HepG2 (cell line): ENCODE results near the gene ELANE. TPM values are rescaled to one million over a fixed set of nuclear protein-coding genes. Genes with fewer than 3 reads are reported as not detected.
A peak's percentile ranks its signal among the peaks of the same experiment; 100 is the strongest.

ENCODE experiments used
- ATAC-seq: fragments of 200-7000 bp; cut with Tn5 transposase; 3 replicates; pipeline ENCODE4 v1.9.1; 2020; ENCODE audit warnings: mild to moderate bottlenecking, moderate library complexity
- BruUV-seq: library from RNA; stranded (reverse); fragments of 400-500 nt; replicated peaks from 2 replicates; lab custom pipeline; 2021; lab: Mats Ljungman, UMichigan
- CTCF ChIA-PET: fragments of 300-600 bp; formaldehyde crosslinking; extraction: SDS; loops from one replicate; lab custom pipeline; 2021; ENCODE audit warnings: low total read pairs, inconsistent platforms, low intra/inter-chr PET ratio; lab: Yijun Ruan, JAX
- POLR2A ChIA-PET: fragments of 350-600 bp; sonication (Branson Sonifier 250); formaldehyde crosslinking; loops from one replicate; lab custom pipeline; 2020; ENCODE audit warnings: antibody characterized with exemption, inconsistent platforms; lab: Yijun Ruan, JAX
- DNase-seq: peaks from one replicate; pipeline ENCODE4 v3.0.0-alpha.2; 2015; ENCODE audit warnings: low spot score
- FAIRE-seq: peaks from 3 replicates; lab custom pipeline; 2011; peaks lifted over from hg19 to GRCh38; lab: Jason Lieb, UNC
- H2AFZ ChIP-seq: one replicate; pipeline ENCODE4 v1.6.1; 2011; ENCODE audit warnings: low read length, inconsistent platforms
- H3K27ac ChIP-seq: fragments of 300-600 bp; 3 replicates; pipeline ENCODE4 v1.8.0; 2011; ENCODE audit warnings: mixed run types, mild to moderate bottlenecking, mixed read lengths, low read length, inconsistent platforms; ENCODE audit not compliant: insufficient read depth; ENCODE audit errors: extremely low read length
- H3K27me3 ChIP-seq, 2 experiments: fragments of 200-600 bp in 1 of 2; 2 replicates in 1 of 2; 3 replicates in 1 of 2; pipeline versions ENCODE4 v1.6.0 to v1.8.0; 2011; ENCODE audit warnings: low read length in 2 of 2, mild to moderate bottlenecking in 2 of 2, moderate library complexity in 2 of 2, inconsistent platforms in 1 of 2; ENCODE audit not compliant: insufficient read depth in 2 of 2, control insufficient read depth in 1 of 2
- H3K36me3 ChIP-seq, 2 experiments: fragments of 200-600 bp in 1 of 2; replicated peaks in 1 of 2; 2 replicates in 1 of 2; 3 replicates in 1 of 2; pipeline versions ENCODE4 v1.5.1 to v1.8.0; 2011; ENCODE audit warnings: low read length in 2 of 2, inconsistent platforms in 1 of 2; ENCODE audit not compliant: insufficient read depth in 2 of 2, control insufficient read depth in 1 of 2
- H3K4me1 ChIP-seq: 2 replicates; pipeline ENCODE4 v1.5.1; 2012; ENCODE audit warnings: low read length, inconsistent platforms; ENCODE audit not compliant: insufficient read depth
- H3K4me2 ChIP-seq: 2 replicates; pipeline ENCODE4 v1.6.0; 2011; ENCODE audit warnings: low read depth, low read length, inconsistent platforms
- H3K4me3 ChIP-seq, 3 experiments: fragments of 200-600 bp in 1 of 3; sonication (generic), shearing (Covaris generic) in 1 of 3; replicated peaks in 1 of 3; 2 replicates each; pipeline ENCODE4 v1.5.1; 2011 to 2016; ENCODE audit warnings: low read length in 3 of 3, inconsistent platforms in 2 of 3, low read depth in 2 of 3, mild to moderate bottlenecking in 2 of 3, control low read depth in 1 of 3, mixed read lengths in 1 of 3; ENCODE audit not compliant: insufficient read depth in 1 of 3
- H3K79me2 ChIP-seq: one replicate; pipeline ENCODE4 v1.6.1; 2011; ENCODE audit warnings: low read length, inconsistent platforms; ENCODE audit not compliant: insufficient read depth
- H3K9ac ChIP-seq: 2 replicates; pipeline ENCODE4 v1.6.0; 2011; ENCODE audit warnings: mild to moderate bottlenecking, low read depth, low read length, inconsistent platforms; ENCODE audit not compliant: insufficient read depth
- H3K9me3 ChIP-seq: 2 replicates; pipeline ENCODE4 v1.5.1; 2012; ENCODE audit warnings: mild to moderate bottlenecking, low read length
- H4K20me1 ChIP-seq: 2 replicates; pipeline ENCODE4 v1.6.0; 2011; ENCODE audit warnings: inconsistent platforms, mild to moderate bottlenecking, low read length, moderate library complexity; ENCODE audit not compliant: insufficient read depth
- HNRNPL ChIP-seq: fragments of 200-400 bp; formaldehyde crosslinking; IDR thresholded peaks from 2 replicates; pipeline ENCODE4 v1.6.1; 2017; ENCODE audit warnings: mild to moderate bottlenecking, low read depth, low read length
- ZNF773 ChIP-seq: sonication (generic); formaldehyde crosslinking; IDR thresholded peaks from 2 replicates; pipeline ENCODE4 v1.4.0; 2020; ENCODE audit warnings: missing genetic modification reagents, borderline replicate concordance
- WGBS: methylation state at CpG from one replicate; pipeline ENCODE4 v1.1.6; 2017; ENCODE audit warnings: low lambda C conversion rate; 5-methylcytosine and 5-hydroxymethylcytosine counted together
- in situ Hi-C: cut with HindIII; loops from 2 replicates; pipeline ENCODE4 v1.10.0; 2017; ENCODE audit warnings: low pct_unique_long_range_greater_than_20kb; ENCODE audit not compliant: extremely low pct_ligation_motif_present
- intact Hi-C: fragments of 100-400 bp; cut with micrococcal nuclease; formaldehyde crosslinking; loops from one replicate; pipeline ENCODE4 v1.10.0; 2022; ENCODE audit not compliant: unreplicated experiment
- polyA plus RNA-seq, 8 experiments: library from polyadenylated mRNA; depleted of rRNA in 3 of 8; stranded (reverse) in 7 of 8; unstranded in 1 of 8; fragments of >200 nt; fragmentation: Illumina TruSeq in 4 of 8; extraction: Trizol in 4 of 8; gene quantifications; 2 replicates each; pipeline versions ENCODE4 v1.2.1 to v1.2.3, GENCODE V29; 2011 to 2016; ENCODE audit warnings: low read depth in 4 of 8, missing spikeins in 1 of 8, mixed read lengths in 1 of 8; ENCODE audit not compliant: insufficient read depth in 1 of 8
- total RNA-seq, 5 experiments: library from RNA; depleted of rRNA; stranded (reverse); fragments of >200 nt; fragmentation: Illumina TruSeq; extraction: Trizol; gene quantifications; 2 replicates each; pipeline ENCODE4 v1.2.3, GENCODE V29; 2016; ENCODE audit warnings: low read depth in 1 of 5
- TF ChIP-seq, protein P1 (sequence below): sonication (generic); formaldehyde crosslinking; IDR thresholded peaks from 2 replicates; pipeline ENCODE4 v1.5.1; 2020; ENCODE audit warnings: mild to moderate bottlenecking, missing genetic modification reagents, moderate library complexity
- TF ChIP-seq, protein P2 (sequence below): sonication (generic); formaldehyde crosslinking; conservative IDR thresholded peaks from 2 replicates; pipeline ENCODE4 v1.8.0; 2022; ENCODE audit warnings: low read depth, missing genetic modification reagents

The ELANE gene
- total and polyA plus RNA-seq, 2 of the 13 experiments (the other 11 are each of a cell fraction or from before 2014, with no cell fraction given) = not detected

DNA sequence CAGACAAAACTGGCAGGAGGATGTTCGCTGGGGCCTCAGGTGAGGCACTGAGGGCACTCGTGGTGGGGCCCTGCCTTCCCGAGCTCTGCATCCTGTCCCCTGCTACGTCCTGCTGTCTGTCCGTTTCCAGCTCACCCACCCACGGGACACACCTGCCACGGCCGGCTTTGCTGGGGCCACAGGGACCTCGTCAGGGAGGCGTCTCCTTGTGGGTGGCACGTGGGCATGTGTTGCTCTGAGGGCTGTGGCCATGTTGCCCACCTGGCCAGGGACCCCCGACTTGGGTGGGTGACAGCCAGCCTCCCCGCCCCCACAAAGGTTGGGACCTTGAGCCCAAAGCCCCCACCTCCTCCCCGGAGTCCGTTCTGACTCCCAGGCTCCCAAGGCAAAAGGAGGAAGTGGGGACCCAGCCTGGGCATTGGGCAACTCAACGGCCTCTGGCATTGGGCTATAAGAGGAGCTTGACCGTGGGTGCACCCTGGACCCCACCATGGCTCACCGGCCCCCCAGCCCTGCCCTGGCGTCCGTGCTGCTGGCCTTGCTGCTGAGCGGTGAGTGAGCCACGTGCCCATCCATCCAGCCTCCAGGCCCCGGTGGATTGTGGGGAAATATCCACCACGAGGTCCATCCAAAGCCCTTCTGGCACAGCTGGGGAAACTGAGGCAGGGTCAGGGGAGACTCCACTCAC lies 11.4 kb upstream of the ELANE start, which contains the start of gene PRTN3:
Gene PRTN3, plus strand, starts transcription at position 481 of the 688 bp plus-strand sequence. Its CDS starts 10 bp downstream, at position 491.
- H3K4me3 ChIP-seq = no peak within 1 kb of the TSS
- FAIRE-seq (no peak), ATAC-seq (no peak), DNase-seq (no peak)
- peaks cover 29% of the 10 kb centered on the region for H3K4me1 ChIP-seq
- intact Hi-C loops = no loop called here
- no peaks in the 10 kb centered on the region for H4K20me1 ChIP-seq
- POLR2A ChIA-PET = interaction anchor here (1.0 kb wide), 1 partner anchor 44 kb away, joined by 3 read pairs; no protein-coding TSS in a partner anchor
- H3K9ac ChIP-seq = no peak within 1 kb of the TSS
- H3K27ac ChIP-seq = no peak within 1 kb of the TSS
- H2AFZ ChIP-seq = no peak within 1 kb of the TSS
- no TSS peak for BruUV-seq
- WGBS = 30% methylated on average over 2 of the region's 24 CpGs
- TF ChIP-seq, protein P1, sequence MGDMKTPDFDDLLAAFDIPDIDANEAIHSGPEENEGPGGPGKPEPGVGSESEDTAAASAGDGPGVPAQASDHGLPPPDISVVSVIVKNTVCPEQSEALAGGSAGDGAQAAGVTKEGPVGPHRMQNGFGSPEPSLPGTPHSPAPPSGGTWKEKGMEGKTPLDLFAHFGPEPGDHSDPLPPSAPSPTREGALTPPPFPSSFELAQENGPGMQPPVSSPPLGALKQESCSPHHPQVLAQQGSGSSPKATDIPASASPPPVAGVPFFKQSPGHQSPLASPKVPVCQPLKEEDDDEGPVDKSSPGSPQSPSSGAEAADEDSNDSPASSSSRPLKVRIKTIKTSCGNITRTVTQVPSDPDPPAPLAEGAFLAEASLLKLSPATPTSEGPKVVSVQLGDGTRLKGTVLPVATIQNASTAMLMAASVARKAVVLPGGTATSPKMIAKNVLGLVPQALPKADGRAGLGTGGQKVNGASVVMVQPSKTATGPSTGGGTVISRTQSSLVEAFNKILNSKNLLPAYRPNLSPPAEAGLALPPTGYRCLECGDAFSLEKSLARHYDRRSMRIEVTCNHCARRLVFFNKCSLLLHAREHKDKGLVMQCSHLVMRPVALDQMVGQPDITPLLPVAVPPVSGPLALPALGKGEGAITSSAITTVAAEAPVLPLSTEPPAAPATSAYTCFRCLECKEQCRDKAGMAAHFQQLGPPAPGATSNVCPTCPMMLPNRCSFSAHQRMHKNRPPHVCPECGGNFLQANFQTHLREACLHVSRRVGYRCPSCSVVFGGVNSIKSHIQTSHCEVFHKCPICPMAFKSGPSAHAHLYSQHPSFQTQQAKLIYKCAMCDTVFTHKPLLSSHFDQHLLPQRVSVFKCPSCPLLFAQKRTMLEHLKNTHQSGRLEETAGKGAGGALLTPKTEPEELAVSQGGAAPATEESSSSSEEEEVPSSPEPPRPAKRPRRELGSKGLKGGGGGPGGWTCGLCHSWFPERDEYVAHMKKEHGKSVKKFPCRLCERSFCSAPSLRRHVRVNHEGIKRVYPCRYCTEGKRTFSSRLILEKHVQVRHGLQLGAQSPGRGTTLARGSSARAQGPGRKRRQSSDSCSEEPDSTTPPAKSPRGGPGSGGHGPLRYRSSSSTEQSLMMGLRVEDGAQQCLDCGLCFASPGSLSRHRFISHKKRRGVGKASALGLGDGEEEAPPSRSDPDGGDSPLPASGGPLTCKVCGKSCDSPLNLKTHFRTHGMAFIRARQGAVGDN (CRISPR knock-in tag) = peak; percentile 44; the same call in 1 of the 2 replicates
- peak; percentile 75; the same call in 1 of the 2 replicates for TF ChIP-seq HNRNPL
- TF ChIP-seq, protein P2, sequence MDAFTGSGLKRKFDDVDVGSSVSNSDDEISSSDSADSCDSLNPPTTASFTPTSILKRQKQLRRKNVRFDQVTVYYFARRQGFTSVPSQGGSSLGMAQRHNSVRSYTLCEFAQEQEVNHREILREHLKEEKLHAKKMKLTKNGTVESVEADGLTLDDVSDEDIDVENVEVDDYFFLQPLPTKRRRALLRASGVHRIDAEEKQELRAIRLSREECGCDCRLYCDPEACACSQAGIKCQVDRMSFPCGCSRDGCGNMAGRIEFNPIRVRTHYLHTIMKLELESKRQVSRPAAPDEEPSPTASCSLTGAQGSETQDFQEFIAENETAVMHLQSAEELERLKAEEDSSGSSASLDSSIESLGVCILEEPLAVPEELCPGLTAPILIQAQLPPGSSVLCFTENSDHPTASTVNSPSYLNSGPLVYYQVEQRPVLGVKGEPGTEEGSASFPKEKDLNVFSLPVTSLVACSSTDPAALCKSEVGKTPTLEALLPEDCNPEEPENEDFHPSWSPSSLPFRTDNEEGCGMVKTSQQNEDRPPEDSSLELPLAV = no peak
- TF ChIP-seq ZNF773 (CRISPR knock-in tag) = no peak
- H3K79me2 ChIP-seq = no peaks in the 10 kb centered on the region
- H3K9me3 ChIP-seq = no peaks in the 10 kb centered on the region
- no peak within 1 kb of the TSS for H3K4me2 ChIP-seq
- peaks cover 13 to 60% of the 10 kb centered on the region in 2 experiments for H3K27me3 ChIP-seq
- in situ Hi-C loops = no loop called here
- H3K36me3 ChIP-seq = no peaks in the 10 kb centered on the region
- CTCF ChIA-PET = no interaction called here
